ENCODE results near the gene PLXNB3. TPM values are rescaled to one million over a fixed set of nuclear protein-coding genes. Genes with fewer than 3 reads are reported as not detected.

Gene PLXNB3
- total RNA-seq, 2 donors from 2014 or later, result 40.8 to 52.2 TPM

GRCh38 chrX:153771415-153772315 lies 7.6 kb downstream of the PLXNB3 start:
- ATAC-seq (ENCODE audit: insufficient number of reproducible peaks, low FRiP score, low read depth) (no peak), DNase-seq (ENCODE audit: low spot score) (no peak)
- Histone ChIP-seq H3K36me3 (no peaks in the 10 kb centered on the region), H3K4me1 (ENCODE audit: control insufficient read depth in 1 of 2, low read depth in 2 of 2) (peaks cover 0 to 4% of the 10 kb centered on the region in 2 donors), H3K27ac (no peak overlapping the region), H3K9me3 (no peaks in the 10 kb centered on the region), H3K4me3 (no peak overlapping the region), H3K27me3 (replicated peaks; ENCODE audit: insufficient read depth) (no peaks in the 10 kb centered on the region)
- TF ChIP-seq CTCF (IDR thresholded peaks at IDR 0.05), result no peak

GRCh38 chrX:153772316-153773217 lies 8.5 kb downstream of the PLXNB3 start:
- Histone ChIP-seq H3K27ac (no peak overlapping the region), H3K36me3 (no peaks in the 10 kb centered on the region), H3K4me3 (no peak overlapping the region), H3K4me1 (ENCODE audit: control insufficient read depth in 1 of 2, low read depth in 2 of 2) (no peaks in the 10 kb centered on the region), H3K27me3 (replicated peaks; ENCODE audit: insufficient read depth) (no peaks in the 10 kb centered on the region), H3K9me3 (no peaks in the 10 kb centered on the region)
- no peak for TF ChIP-seq CTCF (IDR thresholded peaks at IDR 0.05)
- ATAC-seq (ENCODE audit: insufficient number of reproducible peaks, low FRiP score, low read depth) (no peak), DNase-seq (ENCODE audit: low spot score) (no peak)

- ATAC-seq (ENCODE audit: insufficient number of reproducible peaks, low FRiP score, low read depth), result no peak
- no peaks in the 10 kb centered on the region for H3K36me3 ChIP-seq
- no peak overlapping the region for H3K27ac ChIP-seq
Observed at GRCh38 chrX:153773218-153773611, 9.2 kb downstream of the PLXNB3 start.

GRCh38 chrX:153773741-153774575 lies 9.9 kb downstream of the PLXNB3 start:
- Histone ChIP-seq H3K36me3 (no peaks in the 10 kb centered on the region), H3K27me3 (replicated peaks; ENCODE audit: insufficient read depth) (no peaks in the 10 kb centered on the region), H3K27ac (no peak overlapping the region), H3K4me3 (no peak overlapping the region), H3K9me3 (no peaks in the 10 kb centered on the region), H3K4me1 (ENCODE audit: control insufficient read depth in 1 of 2, low read depth in 2 of 2) (no peaks in the 10 kb centered on the region)
- ATAC-seq (ENCODE audit: insufficient number of reproducible peaks, low FRiP score, low read depth) (no peak), DNase-seq (ENCODE audit: low spot score) (no peak)
- no peak for TF ChIP-seq CTCF (IDR thresholded peaks at IDR 0.05)

More at GRCh38 chrX:153773218-153773611, 9.2 kb downstream of the PLXNB3 start:
- TF ChIP-seq CTCF (IDR thresholded peaks at IDR 0.05), result no peak
- H3K4me1 ChIP-seq (ENCODE audit: control insufficient read depth in 1 of 2, low read depth in 2 of 2), result no peaks in the 10 kb centered on the region
- DNase-seq (ENCODE audit: low spot score), result no peak
- no peaks in the 10 kb centered on the region for H3K27me3 ChIP-seq (replicated peaks; ENCODE audit: insufficient read depth)
- no peak overlapping the region for H3K4me3 ChIP-seq
- H3K9me3 ChIP-seq, result no peaks in the 10 kb centered on the region
